WTC11 (cell line): ENCODE measurements around the gene CTIF. TPM values are rescaled to one million over a fixed set of nuclear protein-coding genes. Genes with fewer than 3 reads are reported as not detected.

ENCODE experiments used
- ATAC-seq: fragments of 200-7000 bp; cut with Tn5 transposase; 2 replicates; pipeline ENCODE4 v1.10.0; 2021; ENCODE audit warnings: mild to moderate bottlenecking, moderate library complexity
- CTCF ChIA-PET: fragments of 300-600 bp; sonication (Branson Sonifier 250); formaldehyde crosslinking; loops from one replicate; lab custom pipeline; 2021; ENCODE audit warnings: antibody characterized with exemption; lab: Charles Lee
- POLR2A ChIA-PET: fragments of 350-600 bp; sonication (Branson Sonifier 250); formaldehyde crosslinking; loops from one replicate; lab custom pipeline; 2021; ENCODE audit warnings: antibody characterized with exemption; lab: Charles Lee
- DNase-seq: peaks from one replicate; pipeline ENCODE4 v3.0.0; 2021; ENCODE audit warnings: low spot score
- H3K27ac Mint-ChIP-seq: 2 replicates; pipeline ENCODE4 v1.8.0; 2021; ENCODE audit warnings: mixed read lengths
- H3K27me3 Mint-ChIP-seq: 2 replicates; pipeline ENCODE4 v1.8.0; 2021; ENCODE audit warnings: low read depth, mild to moderate bottlenecking, moderate library complexity, mixed read lengths
- H3K36me3 Mint-ChIP-seq: 2 replicates; pipeline ENCODE4 v1.8.0; 2021; ENCODE audit warnings: mixed read lengths
- H3K4me1 Mint-ChIP-seq: 2 replicates; pipeline ENCODE4 v1.8.0; 2022; ENCODE audit warnings: mixed read lengths
- H3K4me3 Mint-ChIP-seq: 2 replicates; pipeline ENCODE4 v1.8.0; 2021; ENCODE audit warnings: mild to moderate bottlenecking, moderate library complexity, mixed read lengths
- H3K9me3 Mint-ChIP-seq: 2 replicates; pipeline ENCODE4 v1.8.0; 2021; ENCODE audit warnings: mixed read lengths
- ATF1 ChIP-seq: sonication (generic); formaldehyde crosslinking; IDR thresholded peaks from 2 replicates; pipeline ENCODE4 v1.8.1; 2023; ENCODE audit warnings: mild to moderate bottlenecking, moderate library complexity, missing genetic modification reagents
- CREB1 ChIP-seq: sonication (generic); formaldehyde crosslinking; IDR thresholded peaks from 2 replicates; pipeline ENCODE4 v1.8.0; 2023; ENCODE audit warnings: mild to moderate bottlenecking, missing genetic modification reagents
- CTCF ChIP-seq: fragments of 200-600 bp; IDR thresholded peaks from 2 replicates; pipeline ENCODE4 v1.8.0; 2022; ENCODE audit warnings: antibody characterized with exemption
- FOXJ3 ChIP-seq: sonication (generic); formaldehyde crosslinking; IDR thresholded peaks from 2 replicates; pipeline ENCODE4 v1.9.0; 2021; ENCODE audit warnings: missing genetic modification reagents, mild to moderate bottlenecking, borderline replicate concordance
- GABPB1 ChIP-seq: sonication (generic); formaldehyde crosslinking; IDR thresholded peaks from 2 replicates; pipeline ENCODE4 v1.8.1; 2023; ENCODE audit warnings: mild to moderate bottlenecking, missing genetic modification reagents
- IRF2 ChIP-seq: sonication (generic); formaldehyde crosslinking; IDR thresholded peaks from 2 replicates; pipeline ENCODE4 v1.8.0; 2022; ENCODE audit warnings: low read depth, missing genetic modification reagents, borderline replicate concordance
- JAZF1 ChIP-seq: fragments of 250-450 bp; sonication (Bioruptor Pico); IDR thresholded peaks from 2 replicates; pipeline ENCODE4 v1.9.0; 2021; ENCODE audit warnings: moderate library complexity, mild to moderate bottlenecking, inconsistent platforms
- MAX ChIP-seq: sonication (generic); formaldehyde crosslinking; IDR thresholded peaks from 2 replicates; pipeline ENCODE4 v1.8.0; 2022; ENCODE audit warnings: mild to moderate bottlenecking, missing genetic modification reagents
- MXD4 ChIP-seq: fragments of 250-450 bp; sonication (Bioruptor Pico); IDR thresholded peaks from 2 replicates; pipeline ENCODE4 v1.8.0; 2021; ENCODE audit warnings: mild to moderate bottlenecking, moderate library complexity, borderline replicate concordance
- NR1H2 ChIP-seq: sonication (generic); formaldehyde crosslinking; IDR thresholded peaks from 2 replicates; pipeline ENCODE4 v1.9.0; 2021; ENCODE audit warnings: mild to moderate bottlenecking, moderate library complexity, missing genetic modification reagents
- OVOL2 ChIP-seq: fragments of 250-450 bp; sonication (Bioruptor Pico); IDR thresholded peaks from 2 replicates; pipeline ENCODE4 v1.9.0; 2021; ENCODE audit warnings: mild to moderate bottlenecking, borderline replicate concordance
- SMAD3 ChIP-seq: sonication (generic); formaldehyde crosslinking; IDR thresholded peaks from 2 replicates; pipeline ENCODE4 v1.8.0; 2022; ENCODE audit warnings: missing genetic modification reagents, mild to moderate bottlenecking, borderline replicate concordance
- TEAD1 ChIP-seq: sonication (generic); formaldehyde crosslinking; IDR thresholded peaks from 2 replicates; pipeline ENCODE4 v1.8.0; 2022; ENCODE audit warnings: mild to moderate bottlenecking, missing genetic modification reagents
- ZBTB21 ChIP-seq: sonication (generic); formaldehyde crosslinking; IDR thresholded peaks from 2 replicates; pipeline ENCODE4 v1.8.1; 2023; ENCODE audit warnings: mild to moderate bottlenecking, missing genetic modification reagents, borderline replicate concordance
- total RNA-seq: library from RNA; stranded (reverse); gene quantifications from 3 replicates; pipeline ENCODE4 v1.2.3, GENCODE V29; 2021
- TF ChIP-seq, protein P1 (sequence below): sonication (generic); formaldehyde crosslinking; IDR thresholded peaks from 2 replicates; pipeline ENCODE4 v1.8.0; 2023; ENCODE audit warnings: missing genetic modification reagents, mild to moderate bottlenecking, borderline replicate concordance
- TF ChIP-seq, protein P2 (sequence below): sonication (generic); formaldehyde crosslinking; IDR thresholded peaks from 2 replicates; pipeline ENCODE4 v1.8.1; 2022; ENCODE audit warnings: mild to moderate bottlenecking, moderate library complexity, missing genetic modification reagents
- TF ChIP-seq, protein P3 (sequence below): sonication (generic); formaldehyde crosslinking; IDR thresholded peaks from 2 replicates; pipeline ENCODE4 v1.8.1; 2022; ENCODE audit warnings: missing genetic modification reagents, borderline replicate concordance

The CTIF gene
- total RNA-seq, 1 experiment from 2014 or later, result 28.5 TPM

GRCh38 chr18:48531908-48532307, 6.9 kb upstream of the CTIF start:
- POLR2A ChIA-PET, result no interaction called here
- ATAC-seq (no peak), DNase-seq (no peak)
- no peaks in the 10 kb centered on the region for H3K9me3 Mint-ChIP-seq
- no peak overlapping the region for H3K4me3 Mint-ChIP-seq
- peaks cover 2% of the 10 kb centered on the region for H3K27me3 Mint-ChIP-seq
- H3K4me1 Mint-ChIP-seq, result peaks cover 17% of the 10 kb centered on the region
- CTCF ChIA-PET, result interaction anchor here (0.9 to 1.1 kb wide), 3 partner anchors 57 to 74 kb away, joined by 3 to 4 read pairs (median 4); no protein-coding TSS in a partner anchor
- H3K36me3 Mint-ChIP-seq, result no peaks in the 10 kb centered on the region
- H3K27ac Mint-ChIP-seq, result no peak overlapping the region
- TF ChIP-seq, protein P1, sequence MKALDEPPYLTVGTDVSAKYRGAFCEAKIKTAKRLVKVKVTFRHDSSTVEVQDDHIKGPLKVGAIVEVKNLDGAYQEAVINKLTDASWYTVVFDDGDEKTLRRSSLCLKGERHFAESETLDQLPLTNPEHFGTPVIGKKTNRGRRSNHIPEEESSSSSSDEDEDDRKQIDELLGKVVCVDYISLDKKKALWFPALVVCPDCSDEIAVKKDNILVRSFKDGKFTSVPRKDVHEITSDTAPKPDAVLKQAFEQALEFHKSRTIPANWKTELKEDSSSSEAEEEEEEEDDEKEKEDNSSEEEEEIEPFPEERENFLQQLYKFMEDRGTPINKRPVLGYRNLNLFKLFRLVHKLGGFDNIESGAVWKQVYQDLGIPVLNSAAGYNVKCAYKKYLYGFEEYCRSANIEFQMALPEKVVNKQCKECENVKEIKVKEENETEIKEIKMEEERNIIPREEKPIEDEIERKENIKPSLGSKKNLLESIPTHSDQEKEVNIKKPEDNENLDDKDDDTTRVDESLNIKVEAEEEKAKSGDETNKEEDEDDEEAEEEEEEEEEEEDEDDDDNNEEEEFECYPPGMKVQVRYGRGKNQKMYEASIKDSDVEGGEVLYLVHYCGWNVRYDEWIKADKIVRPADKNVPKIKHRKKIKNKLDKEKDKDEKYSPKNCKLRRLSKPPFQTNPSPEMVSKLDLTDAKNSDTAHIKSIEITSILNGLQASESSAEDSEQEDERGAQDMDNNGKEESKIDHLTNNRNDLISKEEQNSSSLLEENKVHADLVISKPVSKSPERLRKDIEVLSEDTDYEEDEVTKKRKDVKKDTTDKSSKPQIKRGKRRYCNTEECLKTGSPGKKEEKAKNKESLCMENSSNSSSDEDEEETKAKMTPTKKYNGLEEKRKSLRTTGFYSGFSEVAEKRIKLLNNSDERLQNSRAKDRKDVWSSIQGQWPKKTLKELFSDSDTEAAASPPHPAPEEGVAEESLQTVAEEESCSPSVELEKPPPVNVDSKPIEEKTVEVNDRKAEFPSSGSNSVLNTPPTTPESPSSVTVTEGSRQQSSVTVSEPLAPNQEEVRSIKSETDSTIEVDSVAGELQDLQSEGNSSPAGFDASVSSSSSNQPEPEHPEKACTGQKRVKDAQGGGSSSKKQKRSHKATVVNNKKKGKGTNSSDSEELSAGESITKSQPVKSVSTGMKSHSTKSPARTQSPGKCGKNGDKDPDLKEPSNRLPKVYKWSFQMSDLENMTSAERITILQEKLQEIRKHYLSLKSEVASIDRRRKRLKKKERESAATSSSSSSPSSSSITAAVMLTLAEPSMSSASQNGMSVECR (CRISPR knock-in tag), result no peak
- TF ChIP-seq GABPB1 (CRISPR knock-in tag) (no peak), IRF2 (CRISPR knock-in tag) (no peak), TEAD1 (CRISPR knock-in tag) (no peak), CREB1 (no peak), ATF1 (CRISPR knock-in tag) (no peak), MXD4 (CRISPR knock-in tag) (no peak), FOXJ3 (CRISPR knock-in tag) (no peak), ZBTB21 (CRISPR knock-in tag) (no peak), CTCF (no peak), JAZF1 (CRISPR knock-in tag) (no peak)
- TF ChIP-seq, protein P2, sequence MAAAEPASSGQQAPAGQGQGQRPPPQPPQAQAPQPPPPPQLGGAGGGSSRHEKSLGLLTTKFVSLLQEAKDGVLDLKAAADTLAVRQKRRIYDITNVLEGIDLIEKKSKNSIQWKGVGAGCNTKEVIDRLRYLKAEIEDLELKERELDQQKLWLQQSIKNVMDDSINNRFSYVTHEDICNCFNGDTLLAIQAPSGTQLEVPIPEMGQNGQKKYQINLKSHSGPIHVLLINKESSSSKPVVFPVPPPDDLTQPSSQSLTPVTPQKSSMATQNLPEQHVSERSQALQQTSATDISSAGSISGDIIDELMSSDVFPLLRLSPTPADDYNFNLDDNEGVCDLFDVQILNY, result no peak
- TF ChIP-seq, protein P3, sequence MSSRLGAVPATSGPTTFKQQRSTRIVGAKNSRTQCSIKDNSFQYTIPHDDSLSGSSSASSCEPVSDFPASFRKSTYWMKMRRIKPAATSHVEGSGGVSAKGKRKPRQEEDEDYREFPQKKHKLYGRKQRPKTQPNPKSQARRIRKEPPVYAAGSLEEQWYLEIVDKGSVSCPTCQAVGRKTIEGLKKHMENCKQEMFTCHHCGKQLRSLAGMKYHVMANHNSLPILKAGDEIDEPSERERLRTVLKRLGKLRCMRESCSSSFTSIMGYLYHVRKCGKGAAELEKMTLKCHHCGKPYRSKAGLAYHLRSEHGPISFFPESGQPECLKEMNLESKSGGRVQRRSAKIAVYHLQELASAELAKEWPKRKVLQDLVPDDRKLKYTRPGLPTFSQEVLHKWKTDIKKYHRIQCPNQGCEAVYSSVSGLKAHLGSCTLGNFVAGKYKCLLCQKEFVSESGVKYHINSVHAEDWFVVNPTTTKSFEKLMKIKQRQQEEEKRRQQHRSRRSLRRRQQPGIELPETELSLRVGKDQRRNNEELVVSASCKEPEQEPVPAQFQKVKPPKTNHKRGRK (CRISPR knock-in tag), result no peak

DNA sequence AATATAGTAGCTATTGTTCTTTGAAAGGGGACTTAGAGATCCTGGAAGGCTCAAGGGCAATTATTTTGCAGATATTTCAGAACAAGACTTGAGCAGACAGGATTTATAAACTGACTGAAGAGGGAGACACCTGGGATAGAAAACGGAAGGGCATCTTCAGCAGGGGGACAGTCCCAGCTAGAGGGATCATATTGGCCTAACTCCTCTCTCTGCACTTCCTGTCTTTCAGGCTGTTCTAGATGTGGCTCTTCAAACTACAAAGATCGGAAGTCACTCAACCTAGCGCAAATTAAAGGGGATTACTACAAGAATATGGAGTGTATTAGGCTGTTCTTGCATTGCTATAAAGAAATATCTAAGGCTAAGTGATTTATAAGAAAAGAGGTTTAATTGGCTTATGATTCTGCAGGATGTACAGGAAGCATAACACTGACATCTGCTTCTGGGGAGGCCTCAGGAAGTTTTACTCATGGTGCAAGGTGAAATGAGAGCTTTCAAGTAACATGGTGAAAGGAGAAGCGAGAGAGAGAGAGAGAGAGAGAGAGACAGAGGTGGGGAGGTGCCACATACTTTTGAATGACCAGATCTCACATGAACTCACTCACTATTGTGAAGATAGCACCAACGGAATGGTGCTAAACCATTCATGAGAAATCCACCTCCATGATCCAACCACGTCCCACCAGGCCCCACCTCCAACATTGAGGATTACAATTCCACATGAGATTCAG, 5.3 kb upstream of the CTIF start:
- Mint-ChIP-seq H3K4me1 (peaks cover 23% of the 10 kb centered on the region), H3K36me3 (no peaks in the 10 kb centered on the region), H3K27ac (no peak overlapping the region), H3K27me3 (peaks cover 2% of the 10 kb centered on the region), H3K4me3 (no peak overlapping the region), H3K9me3 (no peaks in the 10 kb centered on the region)
- no peak for ATAC-seq
- CTCF ChIA-PET, result no interaction called here
- POLR2A ChIA-PET, result no interaction called here
- no peak for TF ChIP-seq OVOL2 (CRISPR knock-in tag)
- no peak for TF ChIP-seq MAX
- no peak for TF ChIP-seq NR1H2 (CRISPR knock-in tag)
- TF ChIP-seq SMAD3 (CRISPR knock-in tag), result no peak
- DNase-seq, result no peak
